Hepatocyte (in vitro differentiated cells): ENCODE data around the gene PTH1R.

ENCODE experiments used
- CTCF ChIP-seq: fragments of 200-600 bp; sonication (generic); IDR thresholded peaks from 2 replicates; pipeline ENCODE4 v1.5.1; 2016; ENCODE audit warnings: antibody characterized with exemption, mild to moderate bottlenecking; ENCODE audit not compliant: poor library complexity
- EZH2 ChIP-seq: fragments of 200-600 bp; sonication (generic); IDR thresholded peaks from 2 replicates; pipeline ENCODE4 v1.6.1; 2016; ENCODE audit warnings: antibody characterized with exemption, mild to moderate bottlenecking, borderline replicate concordance
- EZH2phosphoT487 ChIP-seq: fragments of 200-600 bp; sonication (generic); IDR thresholded peaks from one replicate; pipeline ENCODE4 v1.6.1; 2018; ENCODE audit warnings: antibody characterized with exemption, mild to moderate bottlenecking, low read depth, moderate library complexity; ENCODE audit not compliant: unreplicated experiment, severe bottlenecking

- TF ChIP-seq CTCF, result no peak
- TF ChIP-seq EZH2, result no peak
- no peak for TF ChIP-seq EZH2phosphoT487
Measured at GRCh38 chr3:46929324-46929723, 51.8 kb downstream of the PTH1R start.
